Aorta (tissue), 5 donors: ENCODE measurements around the gene INPP4B. TPM values are rescaled to one million over a fixed set of nuclear protein-coding genes. Genes with fewer than 3 reads are reported as not detected.

Experiments
- ATAC-seq: fragments of 200-7000 bp; cut with Tn5 transposase; one replicate; pipeline ENCODE4 v1.9.1; 2022; ENCODE audit warnings: moderate library complexity; ENCODE audit not compliant: low FRiP score
- DNase-seq, 2 donors: peaks; one replicate each; pipeline ENCODE4 v3.0.0-alpha.2; 2020
- H3K27ac ChIP-seq, 2 donors: one replicate each; pipeline ENCODE4 v1.5.1; 2013; ENCODE audit warnings: low read length in 2 of 2, mild to moderate bottlenecking in 2 of 2, moderate library complexity in 2 of 2, control low read depth in 1 of 2, inconsistent platforms in 1 of 2, low read depth in 1 of 2
- H3K27me3 ChIP-seq, 2 donors: one replicate each; pipeline ENCODE4 v1.6.1; 2013; ENCODE audit warnings: control low read depth in 1 of 2, low read length in 1 of 2, mild to moderate bottlenecking in 1 of 2, moderate library complexity in 1 of 2; ENCODE audit not compliant: insufficient read depth in 2 of 2, control insufficient read depth in 1 of 2
- H3K36me3 ChIP-seq, 2 donors: one replicate each; pipeline ENCODE4 v1.6.1; 2013; ENCODE audit warnings: control low read depth in 1 of 2, low read length in 1 of 2, mild to moderate bottlenecking in 1 of 2; ENCODE audit not compliant: insufficient read depth in 2 of 2, control insufficient read depth in 1 of 2
- H3K4me1 ChIP-seq, 2 donors: one replicate each; pipeline ENCODE4 v1.6.1; 2013; ENCODE audit warnings: low read length in 2 of 2, control low read depth in 1 of 2, mild to moderate bottlenecking in 1 of 2, moderate library complexity in 1 of 2; ENCODE audit not compliant: insufficient read depth in 2 of 2, control insufficient read depth in 1 of 2
- H3K4me3 ChIP-seq, 2 donors: one replicate each; pipeline ENCODE4 v1.5.1; 2013; ENCODE audit warnings: low read length in 2 of 2, control low read depth in 1 of 2, mild to moderate bottlenecking in 1 of 2
- H3K9me3 ChIP-seq: one replicate; pipeline ENCODE4 v1.6.1; 2013; ENCODE audit warnings: mild to moderate bottlenecking, low read length; ENCODE audit not compliant: control insufficient read depth
- WGBS, 2 donors: extraction: QIAGEN DNeasy Blood & Tissue Kit; methylation state at CpG; one replicate each; pipeline ENCODE4 v1.1.7; 2013; 5-methylcytosine and 5-hydroxymethylcytosine counted together
- intact Hi-C, 2 donors: fragments of 100-400 bp; cut with DNase I; formaldehyde crosslinking; loops; one replicate each; pipeline versions ENCODE4 v1.14.2 to v1.15.0; 2022
- polyA plus RNA-seq, 2 donors: library from polyadenylated mRNA; stranded (reverse); fragments of 200-250 nt; gene quantifications; one replicate each; pipeline ENCODE4 v1.2.3, GENCODE V29; 2013
- total RNA-seq, 2 donors: library from RNA; stranded (reverse); fragmentation: NEBNext Ultra II Directional; extraction: Animal tissue kit (Norgen Biotek cat#: 25700); gene quantifications; one replicate each; pipeline ENCODE4 v1.2.1, GENCODE V29; 2021
- donor health status: healthy with polysubstance abuse.
- donor health status: Bipolar disorder and iron deficiency.
- donor health status: DM: no; HTN: no; CAD: no.
- donor health status: DM: no; HTN: no; CAD: no.
- donor health status: DM: yes; HTN: yes; CAD: no.

INPP4B gene
- total and polyA plus RNA-seq, 4 donors, result 3.3 to 36.8 (median 20.7) TPM

DNA sequence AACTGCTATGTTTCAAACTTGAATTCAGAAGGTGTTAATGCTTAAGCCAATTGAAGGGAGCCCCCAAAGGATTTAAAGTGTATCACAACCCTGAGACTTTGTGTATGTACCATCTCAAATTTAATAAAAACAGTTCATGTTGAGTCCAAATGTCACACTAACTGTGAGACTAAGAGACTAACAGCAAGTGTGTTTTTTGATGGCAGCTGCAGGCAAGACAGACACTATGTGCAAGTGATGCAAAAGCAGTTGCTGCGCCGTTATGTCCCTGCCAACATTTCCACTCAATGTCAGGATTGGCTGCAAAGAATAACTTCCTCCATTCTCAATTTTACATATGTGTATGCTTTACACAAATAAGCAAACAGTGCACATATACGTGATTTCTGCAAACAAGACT is 615.1 kb downstream of the INPP4B start:
- WGBS, 2 donors, result 92 to 94% methylated on average over 3 of the region's 3 CpGs
- H3K36me3 ChIP-seq, result no peaks in the 10 kb centered on the region
- ATAC-seq (no peak), DNase-seq (no peak)
- no peaks in the 10 kb centered on the region for H3K27me3 ChIP-seq
- intact Hi-C loops, result no loop called here
- no peaks in the 10 kb centered on the region for H3K9me3 ChIP-seq
- H3K4me3 ChIP-seq, result no peak overlapping the region
- H3K27ac ChIP-seq, result no peak overlapping the region
- H3K4me1 ChIP-seq, result peaks cover 0 to 2% of the 10 kb centered on the region in 2 donors

DNA sequence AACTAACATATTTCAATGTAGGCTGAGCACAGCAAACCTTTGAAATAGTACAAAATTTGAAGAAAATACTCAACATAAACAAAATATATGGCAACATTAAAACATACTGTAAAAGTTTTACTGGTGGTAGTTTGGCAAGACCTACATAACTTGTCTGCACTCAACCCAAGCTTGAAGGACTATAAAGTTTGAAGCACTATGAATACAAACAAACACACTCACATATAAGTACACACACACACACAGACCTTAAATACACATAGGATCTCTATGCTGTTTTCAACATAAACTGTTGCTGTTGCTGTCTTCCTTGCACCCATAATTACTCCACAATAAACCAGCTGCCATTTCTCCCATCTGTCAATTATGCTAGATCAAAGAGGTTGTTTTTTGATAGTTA is 620.1 kb downstream of the INPP4B start:
- Histone ChIP-seq H3K27me3 (no peaks in the 10 kb centered on the region), H3K36me3 (no peaks in the 10 kb centered on the region), H3K4me3 (no peak overlapping the region), H3K27ac (no peak overlapping the region), H3K4me1 (peaks cover 0 to 2% of the 10 kb centered on the region in 2 donors), H3K9me3 (no peaks in the 10 kb centered on the region)
- intact Hi-C loops, result no loop called here
- ATAC-seq (no peak), DNase-seq (no peak)

DNA sequence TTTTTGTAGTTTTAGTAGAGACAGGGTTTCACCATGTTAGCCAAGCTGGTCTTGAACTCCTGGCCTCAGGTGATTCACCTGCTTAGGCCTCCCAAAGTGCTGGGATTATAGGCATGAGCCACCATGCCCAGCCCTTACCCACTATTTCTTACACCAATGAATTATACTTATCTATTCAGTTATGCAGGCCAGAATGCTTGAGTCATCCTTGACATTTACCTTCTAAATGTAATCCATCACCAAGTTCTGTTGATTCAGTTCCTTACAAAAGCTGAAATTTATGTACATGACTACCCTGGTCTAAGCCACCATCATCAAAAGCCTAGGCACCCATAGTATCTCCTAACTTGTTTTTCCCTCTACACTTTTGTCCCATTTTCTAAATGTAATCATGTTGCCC is 624.0 kb downstream of the INPP4B start:
- no peak overlapping the region for H3K4me3 ChIP-seq
- H3K4me1 ChIP-seq, result peaks cover 0 to 1% of the 10 kb centered on the region in 2 donors
- H3K27me3 ChIP-seq, result no peaks in the 10 kb centered on the region
- DNase-seq, result no peak
- no peak for ATAC-seq
- intact Hi-C loops, result no loop called here
- H3K36me3 ChIP-seq, result no peaks in the 10 kb centered on the region
- no peaks in the 10 kb centered on the region for H3K9me3 ChIP-seq
- H3K27ac ChIP-seq, result no peak overlapping the region

DNA sequence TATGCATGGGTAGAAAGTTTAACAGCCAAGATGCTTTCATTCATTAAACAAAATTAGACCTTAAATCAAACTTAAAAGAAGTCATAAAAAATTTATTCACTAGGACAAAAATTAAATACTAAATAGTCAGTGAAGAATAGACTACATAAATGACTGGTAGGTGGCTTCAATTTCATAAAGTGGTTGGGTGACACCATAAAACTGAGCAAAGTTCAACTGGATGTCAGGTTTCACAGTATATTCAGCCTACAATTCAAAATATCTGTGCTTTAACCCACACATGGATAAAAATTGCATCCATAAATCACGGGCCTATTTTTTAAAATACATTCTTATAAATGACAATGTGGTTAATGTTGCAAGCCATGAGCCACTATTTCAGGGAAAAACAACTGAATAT is 627.4 kb downstream of the INPP4B start:
- ATAC-seq (no peak), DNase-seq (no peak)
- Histone ChIP-seq H3K4me3 (no peak overlapping the region), H3K9me3 (no peaks in the 10 kb centered on the region), H3K36me3 (no peaks in the 10 kb centered on the region), H3K27ac (no peak overlapping the region), H3K27me3 (no peaks in the 10 kb centered on the region), H3K4me1 (no peaks in the 10 kb centered on the region)
- WGBS, 2 donors, result 87 to 90% methylated on average over 1 of the region's 1 CpG
- intact Hi-C loops, result no loop called here

DNA sequence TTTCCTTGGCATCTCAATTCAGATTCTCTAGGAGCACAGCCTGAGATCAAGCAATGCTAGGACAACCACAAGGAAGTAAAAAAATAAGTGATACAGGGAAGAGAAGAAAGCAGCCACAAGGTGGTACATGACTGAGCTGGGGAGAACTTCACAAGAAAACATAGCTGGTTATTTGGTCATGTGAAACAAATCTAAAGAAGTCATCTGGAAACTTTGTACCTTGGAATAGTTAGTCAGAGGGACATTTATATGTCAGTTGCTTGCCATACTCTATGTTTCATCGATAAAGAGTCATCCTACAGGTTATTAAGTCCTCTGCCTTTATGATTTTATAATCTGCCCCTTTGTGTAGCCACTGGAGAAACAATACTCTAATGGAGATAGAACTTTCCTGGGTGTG is 634.7 kb downstream of the INPP4B start:
- 97 to 98% methylated on average over 1 of the region's 1 CpG for WGBS, 2 donors

DNA sequence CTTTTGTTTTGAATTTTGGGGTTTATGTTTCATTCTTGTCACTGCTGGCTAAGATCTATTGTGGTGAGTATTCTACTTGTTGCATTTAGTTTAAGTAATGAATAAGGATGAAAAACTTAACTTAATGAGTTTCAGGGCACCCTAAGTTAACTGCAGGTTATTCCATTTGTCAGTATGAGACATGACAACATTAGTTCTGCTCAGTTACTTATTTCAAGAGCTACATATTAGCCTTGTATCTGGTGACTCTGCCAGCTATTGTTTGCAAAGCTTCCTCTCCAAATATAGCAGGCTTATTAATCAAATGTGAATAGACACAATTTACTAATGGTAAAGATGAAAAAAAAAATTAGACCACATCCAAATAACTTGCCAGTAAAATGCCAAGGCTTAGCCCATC is 642.6 kb downstream of the INPP4B start:
- intact Hi-C loops, result no loop called here
- no peaks in the 10 kb centered on the region for H3K27me3 ChIP-seq
- ATAC-seq (no peak), DNase-seq (no peak)
- no peaks in the 10 kb centered on the region for H3K4me1 ChIP-seq
- H3K36me3 ChIP-seq, result no peaks in the 10 kb centered on the region
- H3K27ac ChIP-seq, result no peak overlapping the region
- no peaks in the 10 kb centered on the region for H3K9me3 ChIP-seq
- no peak overlapping the region for H3K4me3 ChIP-seq

More for the DNA sequence above, 634.7 kb downstream of the INPP4B start:
- H3K27me3 ChIP-seq, result no peaks in the 10 kb centered on the region
- no peak overlapping the region for H3K4me3 ChIP-seq
- intact Hi-C loops, result no loop called here
- no peak overlapping the region for H3K27ac ChIP-seq
- H3K36me3 ChIP-seq, result no peaks in the 10 kb centered on the region
- ATAC-seq, result no peak
- no peak for DNase-seq
- H3K4me1 ChIP-seq, result no peaks in the 10 kb centered on the region
- no peaks in the 10 kb centered on the region for H3K9me3 ChIP-seq

DNA sequence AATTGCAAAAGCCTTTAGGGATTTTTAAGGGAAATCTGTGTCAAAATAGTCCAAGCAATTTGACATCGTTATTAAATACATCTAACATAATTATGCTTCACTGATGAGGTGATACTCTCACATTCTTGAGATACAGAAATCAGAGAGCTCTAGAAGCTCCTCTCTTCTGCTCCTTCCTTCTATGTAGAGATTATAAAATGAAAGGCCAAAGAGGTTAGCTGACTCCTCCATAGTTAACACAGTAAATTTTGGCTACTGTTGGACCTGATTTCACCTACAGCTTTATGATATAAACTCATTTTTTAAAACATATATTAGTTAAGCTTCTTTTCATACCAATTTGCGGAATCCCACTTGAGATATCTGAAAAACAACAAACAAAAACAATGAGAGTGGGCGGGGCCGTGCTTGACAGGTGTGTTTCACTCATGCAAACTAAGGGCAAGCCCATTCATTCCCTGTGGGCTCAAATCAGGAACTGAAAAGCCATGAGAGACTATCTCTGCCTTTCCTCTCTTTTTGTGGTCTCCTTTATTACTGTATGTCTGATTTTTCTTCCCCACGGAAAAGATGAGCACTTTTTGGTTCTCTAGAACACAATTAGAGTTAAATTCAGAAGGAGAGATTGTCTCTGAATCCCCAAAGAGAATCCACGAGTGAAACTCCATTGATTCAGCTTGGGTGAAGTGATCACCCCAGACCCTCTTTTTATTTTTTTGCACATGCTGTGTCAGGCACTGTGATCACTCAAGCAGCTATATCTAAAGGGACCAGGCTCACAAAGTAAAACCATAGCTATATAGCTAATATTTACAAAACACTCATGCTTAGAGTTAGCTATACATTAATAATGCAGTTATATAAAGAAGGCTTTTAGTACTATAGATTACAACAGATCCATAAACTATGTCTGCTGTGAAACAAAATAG is 643.4 kb downstream of the INPP4B start:
- DNase-seq, result no peak
- no peaks in the 10 kb centered on the region for H3K4me1 ChIP-seq
- intact Hi-C loops, result no loop called here
- no peak overlapping the region for H3K4me3 ChIP-seq
- no peaks in the 10 kb centered on the region for H3K36me3 ChIP-seq
- 90 to 92% methylated on average over 6 of the region's 6 CpGs for WGBS, 2 donors
- H3K9me3 ChIP-seq, result no peaks in the 10 kb centered on the region
- H3K27ac ChIP-seq, result no peak overlapping the region
- no peak for ATAC-seq
- no peaks in the 10 kb centered on the region for H3K27me3 ChIP-seq

DNA sequence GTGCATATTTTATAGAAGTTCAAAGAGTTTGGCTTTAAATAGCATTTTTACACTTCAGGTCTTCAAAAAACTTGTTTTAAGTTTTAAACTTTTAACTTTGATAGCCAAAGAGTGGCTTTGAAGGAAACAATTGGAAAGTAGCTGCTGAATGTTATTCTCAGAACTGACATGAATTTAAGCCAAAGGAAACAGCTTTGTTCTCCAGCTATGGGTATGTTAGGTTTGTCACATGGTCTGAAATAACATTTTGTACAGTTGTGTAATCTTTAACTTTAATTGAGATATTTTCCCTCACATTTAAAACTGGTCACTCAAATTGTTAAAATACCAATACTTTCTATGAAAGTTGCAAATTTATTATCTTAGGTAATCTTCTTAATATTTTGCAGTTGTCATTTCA is 645.1 kb downstream of the INPP4B start:
- Histone ChIP-seq H3K36me3 (no peaks in the 10 kb centered on the region), H3K9me3 (no peaks in the 10 kb centered on the region), H3K27ac (no peak overlapping the region), H3K27me3 (no peaks in the 10 kb centered on the region), H3K4me1 (no peaks in the 10 kb centered on the region), H3K4me3 (no peak overlapping the region)
- intact Hi-C loops, result no loop called here
- DNase-seq (no peak), ATAC-seq (no peak)

DNA sequence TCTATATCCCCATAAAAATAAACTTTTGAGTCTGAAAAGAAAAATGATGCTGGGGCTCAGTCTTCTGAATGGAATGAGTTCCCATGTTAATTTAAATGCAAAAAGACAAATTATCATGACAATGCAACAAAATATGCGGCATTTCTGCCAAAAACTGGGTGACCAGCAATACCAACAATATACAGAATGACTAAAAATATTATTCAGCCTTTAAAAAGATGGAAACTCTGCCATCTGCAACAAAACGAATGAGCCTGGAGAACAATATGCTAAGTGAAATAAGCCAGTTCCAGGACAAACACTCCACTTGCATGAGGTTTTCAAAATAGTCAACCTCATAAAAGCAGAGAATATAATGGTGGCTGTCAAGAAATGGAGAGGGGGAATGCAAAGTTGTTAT is 651.2 kb downstream of the INPP4B start:
- Histone ChIP-seq H3K27ac (no peak overlapping the region), H3K9me3 (no peaks in the 10 kb centered on the region), H3K36me3 (no peaks in the 10 kb centered on the region), H3K27me3 (no peaks in the 10 kb centered on the region), H3K4me1 (peaks cover 0 to 2% of the 10 kb centered on the region in 2 donors), H3K4me3 (no peak overlapping the region)
- intact Hi-C loops, result no loop called here
- WGBS, 2 donors, result 3 to 8% methylated on average over 2 of the region's 2 CpGs
- no peak for DNase-seq
- no peak for ATAC-seq
